Measurements from ENCODE around the gene WDR76. TPM values are rescaled to one million over a fixed set of nuclear protein-coding genes. Genes with fewer than 3 reads are reported as not detected.
"Not testable (repeated sequence)": the region's sequence is repeated elsewhere in the genome, so short reads cannot be mapped to it uniquely, and the experiment has no call there.

The WDR76 gene
- total and polyA plus RNA-seq, 2 experiments from 2014 or later: 1.8 to 7.6 TPM

DNA sequence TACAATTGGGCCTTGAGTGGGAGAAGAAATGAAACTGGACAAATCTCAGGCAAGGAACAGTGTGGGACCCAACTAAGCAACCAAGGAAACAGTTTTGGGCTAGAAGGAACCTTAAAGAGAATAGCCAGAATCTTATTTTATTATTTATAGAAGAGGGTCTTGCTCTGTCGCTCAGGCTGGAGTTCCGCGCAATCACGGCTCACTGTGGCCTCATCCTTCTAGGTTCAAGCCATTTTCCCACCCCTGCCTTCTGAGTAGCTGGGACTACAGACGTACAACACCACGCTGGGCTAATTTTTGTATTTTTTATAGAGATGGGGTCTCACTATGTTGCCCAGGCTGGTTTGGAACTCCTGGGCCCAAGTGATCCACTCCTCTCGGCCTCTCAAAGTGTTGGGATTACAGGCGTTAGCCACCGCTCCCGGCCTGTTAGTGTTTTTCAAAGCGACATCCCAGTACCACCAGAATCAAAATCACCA is 734 bp upstream of the WDR76 start:
- Histone ChIP-seq H3K4me3 (peak overlapping the region; percentile 44), H3K79me2 (peaks cover 42% of the 10 kb centered on the region)
- WGBS (ENCODE audit: low lambda C conversion rate, missing lambda C conversion rate): 96% methylated on average over 11 of the region's 11 CpGs

DNA sequence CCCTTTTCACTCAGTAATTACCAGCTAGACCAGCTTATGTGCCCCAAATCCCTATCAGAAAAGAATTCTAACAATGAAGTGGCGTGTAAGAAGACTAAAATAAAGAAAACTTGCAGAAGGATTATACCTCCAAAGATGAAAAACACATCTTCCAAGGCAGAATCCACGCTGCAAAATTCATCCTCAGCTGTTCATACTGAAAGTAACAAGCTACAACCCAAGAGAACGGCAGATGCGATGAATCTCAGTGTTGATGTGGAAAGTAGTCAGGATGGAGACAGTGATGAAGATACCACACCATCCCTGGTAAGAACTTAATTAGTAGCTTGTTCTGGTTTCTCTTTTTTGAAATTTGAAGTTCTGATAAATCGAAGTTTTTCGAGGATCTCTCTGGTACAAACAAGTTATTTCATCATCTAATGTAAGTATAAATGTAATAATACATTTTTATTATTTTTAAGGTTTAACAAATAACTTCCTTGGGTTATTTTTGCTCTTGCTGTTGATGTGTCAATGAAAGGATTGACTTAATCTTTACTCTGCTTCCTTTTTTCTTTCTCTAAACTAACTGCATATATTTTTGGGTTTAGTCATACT is 1.4 kb downstream of the WDR76 start:
- Histone ChIP-seq H3K4me1 (ENCODE audit: insufficient read depth) (peaks cover 20% of the 10 kb centered on the region), H4K20me1 (ENCODE audit: insufficient read depth, poor library complexity, severe bottlenecking) (no peaks in the 10 kb centered on the region), H2AFZ (no peak overlapping the region), H3K4me2 (peak overlapping the region; percentile 92), H3K36me3 (replicated peaks; ENCODE audit: insufficient read depth, low read depth) (no peaks in the 10 kb centered on the region), H3K27ac (no peak overlapping the region), H3K9me3 (ENCODE audit: low read depth) (no peaks in the 10 kb centered on the region), H3K27me3 (no peaks in the 10 kb centered on the region), H3K79me2 (peaks cover 21% of the 10 kb centered on the region), H3K9me2 (replicated peaks; ENCODE audit: insufficient read depth) (no peaks in the 10 kb centered on the region), H3K4me3 (no peak overlapping the region)
- TF ChIP-seq EZH2 (IDR thresholded peaks at IDR 0.05; ENCODE audit: borderline replicate concordance) (no peak), CTCF (IDR thresholded peaks at IDR 0.05; ENCODE audit: poor library complexity) (no peak), EZH2phosphoT487 (IDR thresholded peaks at IDR 0.05; ENCODE audit: low read depth, severe bottlenecking, unreplicated experiment) (no peak)
- 76% methylated on average over 6 of the region's 6 CpGs for WGBS (ENCODE audit: low lambda C conversion rate, missing lambda C conversion rate)
- no peak for DNase-seq (ENCODE audit: low spot score)

More for the DNA sequence above, 734 bp upstream of the WDR76 start:
- Histone ChIP-seq H3K36me3 (replicated peaks; ENCODE audit: insufficient read depth, low read depth) (no peaks in the 10 kb centered on the region), H2AFZ (peak overlapping the region; percentile 99), H3K9me2 (replicated peaks; ENCODE audit: insufficient read depth) (no peaks in the 10 kb centered on the region), H4K20me1 (ENCODE audit: insufficient read depth, poor library complexity, severe bottlenecking) (no peaks in the 10 kb centered on the region), H3K27ac (peak overlapping the region; percentile 67), H3K4me1 (ENCODE audit: insufficient read depth) (peaks cover 27% of the 10 kb centered on the region), H3K9me3 (ENCODE audit: low read depth) (no peaks in the 10 kb centered on the region), H3K27me3 (no peaks in the 10 kb centered on the region), H3K4me2 (peak overlapping the region; percentile 92)
- no peak for DNase-seq (ENCODE audit: low spot score)
- TF ChIP-seq EZH2phosphoT487 (IDR thresholded peaks at IDR 0.05; ENCODE audit: low read depth, severe bottlenecking, unreplicated experiment) (no peak), EZH2 (IDR thresholded peaks at IDR 0.05; ENCODE audit: borderline replicate concordance) (no peak), CTCF (IDR thresholded peaks at IDR 0.05; ENCODE audit: poor library complexity) (no peak)

DNA sequence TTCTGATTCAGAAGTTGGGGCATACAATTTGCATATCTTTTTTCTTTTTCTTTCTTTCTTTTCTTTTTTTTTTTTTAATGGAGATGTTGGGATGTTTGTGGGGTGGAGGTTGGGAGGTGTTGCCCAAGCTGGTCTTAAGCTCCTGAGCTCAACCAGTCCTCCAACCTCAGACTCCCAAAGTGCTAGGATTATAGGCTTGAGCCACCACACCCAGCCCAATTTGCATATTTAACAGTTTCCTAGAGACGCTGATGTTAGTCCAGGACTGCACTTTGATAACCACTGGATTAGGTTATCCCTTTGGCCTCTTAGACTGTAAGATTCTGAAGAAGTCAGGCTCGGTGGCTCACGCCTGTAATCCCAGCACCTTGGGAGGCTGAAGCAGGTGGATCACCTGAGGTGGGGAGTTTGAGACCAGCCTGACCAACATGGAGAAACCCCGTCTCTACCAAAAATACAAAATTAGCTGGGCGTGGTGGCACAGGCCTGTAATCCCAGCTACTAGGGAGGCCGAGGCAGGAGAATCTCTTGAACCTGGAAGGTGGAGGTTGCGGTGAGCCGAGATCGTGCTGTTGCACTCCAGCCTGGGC is 3.2 kb downstream of the WDR76 start:
- not testable (repeated sequence) for H3K36me3 ChIP-seq (replicated peaks; ENCODE audit: insufficient read depth, low read depth); H3K4me2 ChIP-seq; DNase-seq (ENCODE audit: low spot score); H2AFZ ChIP-seq; H3K27me3 ChIP-seq; H3K9me2 ChIP-seq (replicated peaks; ENCODE audit: insufficient read depth); H3K9me3 ChIP-seq (ENCODE audit: low read depth); H3K4me3 ChIP-seq; H3K27ac ChIP-seq; H4K20me1 ChIP-seq (ENCODE audit: insufficient read depth, poor library complexity, severe bottlenecking)
- 96% methylated on average over 9 of the region's 9 CpGs for WGBS (ENCODE audit: low lambda C conversion rate, missing lambda C conversion rate)
- H3K79me2 ChIP-seq: peaks cover 10% of the 10 kb centered on the region
- H3K4me1 ChIP-seq (ENCODE audit: insufficient read depth): peaks cover 12% of the 10 kb centered on the region

DNA sequence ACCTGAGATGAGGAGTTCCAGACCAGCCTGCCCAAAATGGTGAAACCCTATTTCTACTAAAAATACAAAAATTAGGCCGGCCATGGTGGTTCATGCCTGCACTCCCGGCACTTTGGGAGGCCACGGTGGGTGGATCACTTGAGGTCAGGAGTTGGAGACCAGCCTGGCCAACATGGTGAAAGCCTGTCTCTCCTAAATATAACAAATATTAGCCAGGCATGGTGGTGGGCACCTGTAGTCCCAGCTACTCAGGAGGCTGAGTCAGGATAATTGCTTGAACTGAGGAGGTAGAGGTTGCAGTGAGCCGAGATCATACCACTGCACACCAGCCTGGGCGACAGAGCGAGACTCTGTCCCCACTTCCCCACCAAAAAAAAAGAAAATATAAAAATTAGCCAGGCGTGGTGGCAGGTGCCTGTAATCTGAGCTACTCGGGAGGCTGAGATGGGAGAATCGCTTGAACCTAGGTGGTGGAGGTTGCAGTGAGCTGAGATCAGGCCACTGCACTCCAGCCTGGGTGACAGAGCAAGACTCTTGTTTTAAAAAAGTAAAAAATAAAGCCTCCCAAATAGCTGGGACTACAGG is 4.0 kb downstream of the WDR76 start:
- peaks cover 12% of the 10 kb centered on the region for H3K4me1 ChIP-seq (ENCODE audit: insufficient read depth)
- H3K4me3 ChIP-seq; H3K79me2 ChIP-seq; DNase-seq (ENCODE audit: low spot score); H3K27ac ChIP-seq; H3K36me3 ChIP-seq (replicated peaks; ENCODE audit: insufficient read depth, low read depth); H4K20me1 ChIP-seq (ENCODE audit: insufficient read depth, poor library complexity, severe bottlenecking); H2AFZ ChIP-seq; H3K9me2 ChIP-seq (replicated peaks; ENCODE audit: insufficient read depth); H3K27me3 ChIP-seq; H3K4me2 ChIP-seq; H3K9me3 ChIP-seq (ENCODE audit: low read depth): not testable (repeated sequence)
- WGBS (ENCODE audit: low lambda C conversion rate, missing lambda C conversion rate): 95% methylated on average over 9 of the region's 9 CpGs

GRCh38 chr15:43831519-43832052 is 4.8 kb downstream of the WDR76 start:
- H3K4me1 ChIP-seq (ENCODE audit: insufficient read depth); H3K79me2 ChIP-seq: not testable (repeated sequence)

DNA sequence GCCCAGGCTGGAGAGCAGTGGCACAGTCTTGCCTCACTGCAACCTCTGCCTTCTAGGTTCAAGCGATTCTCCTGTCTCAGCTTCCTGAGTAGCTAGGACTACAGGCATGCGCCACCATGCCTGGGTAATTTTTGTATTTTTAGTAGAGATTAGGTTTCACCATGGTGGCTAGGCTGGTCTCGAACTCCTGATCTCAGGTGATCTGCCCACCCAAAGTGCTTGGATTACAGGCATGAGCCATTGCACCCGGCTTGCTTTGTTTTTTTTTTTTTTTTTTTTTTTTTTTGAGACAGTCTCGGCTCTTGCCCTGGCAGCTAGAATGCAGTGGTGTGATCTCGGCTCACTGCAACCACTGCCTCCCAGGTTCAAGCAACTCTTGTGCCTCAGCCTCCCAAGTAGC is 5.7 kb downstream of the WDR76 start:
- not testable (repeated sequence) for H3K4me3 ChIP-seq; H3K4me1 ChIP-seq (ENCODE audit: insufficient read depth); H3K27me3 ChIP-seq; H3K4me2 ChIP-seq; H3K27ac ChIP-seq; H3K9me2 ChIP-seq (replicated peaks; ENCODE audit: insufficient read depth); H3K36me3 ChIP-seq (replicated peaks; ENCODE audit: insufficient read depth, low read depth); DNase-seq (ENCODE audit: low spot score); H2AFZ ChIP-seq; H4K20me1 ChIP-seq (ENCODE audit: insufficient read depth, poor library complexity, severe bottlenecking); H3K9me3 ChIP-seq (ENCODE audit: low read depth); H3K79me2 ChIP-seq
- 95% methylated on average over 6 of the region's 6 CpGs for WGBS (ENCODE audit: low lambda C conversion rate, missing lambda C conversion rate)

More at GRCh38 chr15:43831519-43832052, 4.8 kb downstream of the WDR76 start:
- H3K4me3 ChIP-seq; H3K27me3 ChIP-seq; H3K4me2 ChIP-seq; H3K9me2 ChIP-seq (replicated peaks; ENCODE audit: insufficient read depth); H2AFZ ChIP-seq; H3K27ac ChIP-seq; H3K9me3 ChIP-seq (ENCODE audit: low read depth); H4K20me1 ChIP-seq (ENCODE audit: insufficient read depth, poor library complexity, severe bottlenecking); DNase-seq (ENCODE audit: low spot score); H3K36me3 ChIP-seq (replicated peaks; ENCODE audit: insufficient read depth, low read depth): not testable (repeated sequence)
- WGBS (ENCODE audit: low lambda C conversion rate, missing lambda C conversion rate): 94% methylated on average over 14 of the region's 14 CpGs

Measured in hepatocyte (in vitro differentiated cells).